Measurements from ENCODE around the gene ADIPOR2.
A peak's percentile ranks its signal among the peaks of the same experiment; 100 is the strongest.
"Not testable (repeated sequence)": the region's sequence is repeated elsewhere in the genome, so short reads cannot be mapped to it uniquely, and the experiment has no call there.

The ADIPOR2 gene

DNA sequence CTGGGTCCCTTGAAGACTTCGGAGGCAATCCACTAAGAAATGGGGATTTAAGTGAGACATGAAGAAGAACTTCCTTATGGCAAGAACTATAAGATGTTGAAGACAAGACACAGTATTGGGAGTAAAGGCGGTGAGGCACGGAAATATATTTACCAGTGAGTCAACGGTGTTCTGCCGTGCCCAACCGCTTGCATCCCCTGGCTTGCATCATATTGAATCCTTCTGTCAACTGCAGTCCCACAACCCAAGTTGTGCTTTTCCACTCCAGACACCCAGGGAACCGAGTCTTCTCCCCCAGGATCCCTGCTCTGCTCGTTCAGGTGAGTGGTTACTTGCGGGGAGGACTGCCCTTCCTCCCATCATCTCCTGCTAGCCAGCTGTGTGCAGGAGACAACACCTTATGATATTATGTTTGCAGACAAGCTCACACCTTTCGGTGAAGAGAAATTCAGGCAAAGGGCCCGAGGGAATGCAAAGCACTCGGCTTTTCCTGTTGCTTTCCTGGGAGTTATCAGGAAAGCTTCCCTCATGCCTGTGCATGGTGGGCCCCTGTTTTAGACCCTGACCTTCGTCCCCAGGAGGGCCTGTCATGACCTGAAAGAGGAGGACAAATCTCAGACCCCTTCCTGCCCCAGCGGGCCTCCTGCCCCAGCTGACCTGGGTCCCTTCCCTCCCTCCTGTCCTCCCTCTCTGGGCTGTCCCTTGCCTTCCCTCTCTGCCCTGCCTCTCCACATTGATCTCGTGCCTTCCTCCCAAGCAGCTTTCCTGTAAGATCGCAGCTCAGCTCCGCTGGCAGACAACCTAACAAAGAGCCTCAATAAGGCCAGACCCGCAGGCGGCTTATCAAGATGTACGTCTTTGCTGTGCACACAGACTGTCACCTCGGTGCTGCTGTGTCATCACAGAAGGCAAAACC is 125.2 kb downstream of the ADIPOR2 start:
- no peak for DNase-seq (ENCODE audit: low spot score)

- no peak for DNase-seq (ENCODE audit: low spot score)
Observed at GRCh38 chr12:1816730-1817348, 126.0 kb downstream of the ADIPOR2 start.

DNA sequence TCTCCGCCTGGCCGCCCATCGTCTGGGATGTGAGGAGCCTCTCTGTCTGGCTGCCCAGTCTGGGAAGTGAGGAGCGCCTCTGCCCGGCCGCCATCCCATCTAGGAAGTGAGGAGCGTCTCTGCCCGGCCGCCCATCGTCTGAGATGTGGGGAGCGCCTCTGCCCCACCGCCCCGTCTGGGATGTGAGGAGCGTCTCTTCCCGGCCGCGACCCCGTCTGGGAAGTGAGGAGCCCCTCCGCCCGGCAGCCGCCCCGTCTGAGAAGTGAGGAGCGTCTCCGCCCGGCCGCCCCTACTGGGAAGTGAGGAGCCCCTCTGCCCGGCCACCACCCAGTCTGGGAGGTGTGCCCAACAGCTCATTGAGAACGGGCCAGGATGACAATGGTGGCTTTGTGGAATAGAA is 127.1 kb downstream of the ADIPOR2 start:
- not testable (repeated sequence) for DNase-seq (ENCODE audit: low spot score)

- DNase-seq (ENCODE audit: low spot score), result no peak
Observed at GRCh38 chr12:1819050-1819449, 128.2 kb downstream of the ADIPOR2 start.

DNA sequence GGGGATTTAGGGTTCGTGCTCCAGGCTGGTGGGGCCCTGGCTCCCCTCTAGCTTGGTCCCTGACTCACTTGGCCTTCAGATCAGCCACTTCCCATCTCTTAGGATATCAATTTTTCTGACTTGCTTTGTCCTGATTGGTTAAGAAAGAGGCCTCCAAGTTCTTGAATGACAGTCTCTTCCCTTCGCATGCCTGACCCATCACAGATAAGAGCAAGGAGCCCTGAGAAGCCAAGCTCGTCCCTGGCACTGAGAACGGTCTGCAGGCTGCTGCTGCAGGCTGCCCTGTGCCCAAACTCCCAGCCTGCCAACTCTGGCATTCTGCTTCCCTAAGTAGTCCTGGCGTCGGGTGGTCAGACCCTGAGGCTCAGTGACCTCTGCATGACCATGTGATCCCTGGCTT is 128.7 kb downstream of the ADIPOR2 start:
- DNase-seq (ENCODE audit: low spot score), result no peak

DNA sequence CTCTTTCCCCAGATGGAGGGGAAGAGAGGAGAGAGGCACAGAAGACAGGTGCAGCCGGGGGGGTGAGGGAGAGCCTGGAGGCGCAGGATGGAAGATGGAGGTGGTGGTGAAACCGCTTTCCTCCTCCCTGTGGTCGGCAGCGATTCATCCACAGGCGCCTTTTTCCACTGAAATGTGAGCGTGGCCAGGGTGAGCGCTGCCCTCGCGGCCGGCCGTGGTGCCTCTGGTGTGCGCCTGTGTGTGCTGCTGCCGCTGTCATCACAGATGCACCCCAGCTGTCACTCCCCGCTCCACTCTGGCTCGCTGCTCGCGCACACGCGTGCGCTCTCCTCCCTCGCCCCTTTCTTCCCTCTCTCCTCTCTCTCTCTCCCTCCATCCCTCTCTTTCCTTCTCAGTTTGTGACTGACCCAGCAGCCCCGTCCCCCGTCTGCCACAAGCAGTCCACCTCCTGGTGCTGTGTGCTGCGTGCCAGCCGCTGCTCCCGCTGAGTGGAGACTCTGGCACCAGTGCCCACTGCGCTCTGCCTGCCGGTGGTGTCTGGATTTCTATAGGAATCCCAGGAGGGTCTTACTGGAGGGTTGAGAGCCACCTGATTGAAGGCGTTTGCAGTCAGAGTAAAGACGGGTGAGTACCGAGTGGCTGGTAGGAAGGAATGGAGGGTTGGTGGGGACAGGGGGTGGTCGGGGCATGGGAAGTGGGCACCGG is 129.5 kb downstream of the ADIPOR2 start, which contains the start of gene LRTM2:
TSS of gene LRTM2 (plus strand) at position 375 of the 705 bp plus-strand sequence. CDS start 7,584 bp downstream, outside the sequence.
- DNase-seq (ENCODE audit: low spot score), result no peak

- DNase-seq (ENCODE audit: low spot score), result no peak
Observed at GRCh38 chr12:1820896-1821291, 130.0 kb downstream of the ADIPOR2 start.

DNA sequence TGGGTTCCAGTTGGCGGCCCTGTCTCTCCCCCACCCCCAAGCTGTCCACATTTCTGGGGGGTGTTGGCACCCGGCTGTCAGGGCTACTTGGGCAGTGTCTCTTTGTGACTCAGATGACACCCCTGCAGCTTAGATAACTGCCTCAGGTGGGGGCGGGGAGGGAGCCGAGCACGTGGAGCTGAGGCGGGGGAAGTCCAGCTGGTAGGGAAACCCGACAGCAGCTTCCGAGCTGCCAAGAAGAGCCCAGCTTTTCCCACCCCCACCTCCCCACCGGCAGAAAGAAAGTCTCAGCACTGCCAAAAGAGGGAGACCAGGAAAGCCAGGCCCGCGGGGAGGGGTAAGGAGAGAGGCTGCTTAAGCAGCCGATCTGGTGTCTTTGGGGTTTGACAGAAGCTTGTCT is 130.9 kb downstream of the ADIPOR2 start:
- no peak for DNase-seq (ENCODE audit: low spot score)

DNA sequence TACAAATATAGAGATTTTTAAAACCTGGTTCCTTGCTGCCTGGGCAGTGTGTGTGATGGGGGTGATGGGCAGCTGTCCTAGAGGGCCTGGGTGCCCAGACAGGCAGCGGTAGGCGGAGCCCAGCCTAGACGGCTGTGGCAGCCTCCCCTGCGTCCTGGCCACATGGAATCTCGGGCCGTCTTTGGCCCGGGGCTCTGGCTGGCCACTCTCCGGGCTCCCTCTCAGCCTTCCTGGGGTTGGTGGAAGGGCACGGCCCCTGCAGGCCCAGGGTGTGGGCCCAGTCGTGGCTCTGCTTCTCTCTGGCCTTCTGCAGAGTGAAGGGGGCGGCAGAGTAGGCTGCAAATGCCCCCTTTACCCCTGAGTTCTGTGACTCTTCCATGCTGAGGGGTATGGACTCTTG is 131.8 kb downstream of the ADIPOR2 start:
- no peak for DNase-seq (ENCODE audit: low spot score)

- no peak for DNase-seq (ENCODE audit: low spot score)
Observed at GRCh38 chr12:1823237-1823636, 132.4 kb downstream of the ADIPOR2 start.

GRCh38 chr12:1825382-1826102 is 134.7 kb downstream of the ADIPOR2 start:
- no peak for DNase-seq (ENCODE audit: low spot score)

DNA sequence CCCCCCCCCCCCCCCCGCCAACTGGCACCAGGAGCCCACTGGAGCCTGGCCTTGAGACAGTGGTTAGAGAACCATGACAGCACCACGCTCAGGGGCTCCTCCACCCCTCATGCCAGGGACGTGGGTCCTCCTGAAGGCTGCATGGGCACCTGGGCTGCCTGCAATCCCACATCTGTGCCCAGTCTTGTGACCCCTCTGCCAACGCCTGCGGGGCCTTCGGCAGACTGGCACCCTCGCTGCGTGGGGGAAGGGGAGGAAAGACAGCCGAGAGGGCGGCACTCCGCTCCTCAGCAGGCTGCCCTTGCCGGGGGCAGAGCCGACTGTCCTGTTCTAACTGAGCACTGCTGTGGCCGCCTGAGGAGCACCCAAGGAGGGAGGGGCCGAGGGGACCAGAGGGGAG is 135.5 kb downstream of the ADIPOR2 start:
- no peak for DNase-seq (ENCODE audit: low spot score)

DNA sequence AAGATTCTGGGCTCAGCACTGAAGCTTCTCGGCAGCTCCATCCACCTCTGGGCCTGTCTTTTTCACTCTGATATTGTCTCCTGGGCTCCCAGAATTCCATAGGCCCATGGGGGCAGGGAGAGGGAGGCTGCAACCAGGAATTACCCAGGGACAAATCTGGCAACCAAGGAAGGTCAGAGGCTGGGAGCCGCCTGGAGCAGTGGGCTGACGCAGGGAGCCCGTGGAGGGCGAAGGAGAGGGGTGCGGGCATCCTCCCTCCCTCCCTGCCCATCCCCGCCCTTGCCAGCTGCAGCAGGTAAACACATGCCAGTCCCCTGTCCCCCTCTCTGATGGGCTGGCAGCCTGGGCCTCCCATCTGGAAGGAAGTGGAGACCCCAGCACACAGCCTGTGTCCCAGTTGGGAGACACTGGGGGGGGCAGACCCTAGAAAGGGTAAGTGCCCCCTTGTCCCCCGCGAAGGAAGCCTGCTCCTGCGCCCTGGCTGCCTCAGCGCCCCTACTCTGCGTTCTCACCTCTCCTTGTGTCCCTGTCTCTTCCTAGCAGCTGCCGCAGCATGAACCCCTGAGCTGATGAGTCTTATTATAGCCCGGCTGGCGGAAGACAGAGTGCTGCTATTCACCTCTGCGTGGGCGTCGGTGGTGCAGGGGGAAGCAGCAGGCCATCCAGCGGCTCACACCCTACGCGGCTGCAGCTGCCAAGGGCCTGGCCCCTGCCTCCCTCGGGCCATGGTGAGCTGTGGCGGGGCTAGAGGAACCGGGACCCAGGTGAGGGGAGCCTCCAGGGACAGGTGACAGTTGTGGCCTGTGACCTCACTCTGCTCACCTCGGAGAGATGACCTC is 136.2 kb downstream of the ADIPOR2 start:
- DNase-seq (ENCODE audit: low spot score), result no peak

DNA sequence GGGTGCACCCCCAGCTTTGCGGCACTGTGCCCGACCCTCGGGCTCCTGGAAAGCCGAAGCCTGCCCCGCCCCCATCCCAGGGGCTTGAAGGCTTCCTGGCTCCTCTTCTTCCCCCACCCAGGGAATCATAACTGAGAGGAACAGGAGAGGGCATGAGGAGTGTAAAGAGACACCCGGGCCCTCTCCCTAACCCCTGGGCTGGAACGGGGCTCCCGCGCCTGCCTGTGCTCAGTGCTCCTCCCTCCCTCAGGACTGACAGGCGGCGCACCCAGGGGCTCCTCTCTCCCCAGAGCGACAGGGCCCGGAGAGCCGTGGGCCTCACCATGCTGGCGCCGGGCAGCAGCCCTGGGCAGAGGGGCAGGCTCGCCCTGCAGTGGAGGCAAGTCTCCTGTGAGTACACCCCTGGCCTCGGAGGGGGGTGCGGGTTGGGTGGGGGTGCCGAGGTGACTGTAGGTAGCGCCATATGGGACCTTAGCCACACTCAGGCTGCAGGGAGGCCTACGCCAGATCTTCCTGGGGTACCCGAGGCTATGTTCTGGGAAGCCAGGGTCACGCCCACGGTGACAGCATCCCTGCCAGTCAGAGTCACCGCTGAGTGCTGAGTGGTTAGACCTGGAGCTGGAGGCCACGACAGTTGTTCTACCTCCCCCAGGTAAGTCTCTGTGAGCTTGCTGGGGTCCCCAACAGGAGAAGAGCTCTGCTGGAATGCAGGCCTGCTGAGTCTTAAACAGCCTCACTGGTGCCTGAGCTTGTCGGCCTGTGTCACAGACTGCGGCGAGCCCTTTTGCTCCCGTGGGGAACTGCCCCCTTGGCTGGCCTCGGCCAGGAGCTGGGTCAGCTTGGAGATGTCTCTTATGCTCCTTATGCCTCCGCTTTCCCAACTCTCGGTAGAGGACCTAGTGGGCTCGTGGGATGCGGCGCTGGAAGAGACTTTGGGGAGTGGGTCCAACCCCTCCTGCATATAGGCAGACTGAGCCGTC is 137.2 kb downstream of the ADIPOR2 start:
- DNase-seq (ENCODE audit: low spot score), result no peak

GRCh38 chr12:1828856-1829255 is 138.0 kb downstream of the ADIPOR2 start:
- no peak for DNase-seq (ENCODE audit: low spot score)

DNA sequence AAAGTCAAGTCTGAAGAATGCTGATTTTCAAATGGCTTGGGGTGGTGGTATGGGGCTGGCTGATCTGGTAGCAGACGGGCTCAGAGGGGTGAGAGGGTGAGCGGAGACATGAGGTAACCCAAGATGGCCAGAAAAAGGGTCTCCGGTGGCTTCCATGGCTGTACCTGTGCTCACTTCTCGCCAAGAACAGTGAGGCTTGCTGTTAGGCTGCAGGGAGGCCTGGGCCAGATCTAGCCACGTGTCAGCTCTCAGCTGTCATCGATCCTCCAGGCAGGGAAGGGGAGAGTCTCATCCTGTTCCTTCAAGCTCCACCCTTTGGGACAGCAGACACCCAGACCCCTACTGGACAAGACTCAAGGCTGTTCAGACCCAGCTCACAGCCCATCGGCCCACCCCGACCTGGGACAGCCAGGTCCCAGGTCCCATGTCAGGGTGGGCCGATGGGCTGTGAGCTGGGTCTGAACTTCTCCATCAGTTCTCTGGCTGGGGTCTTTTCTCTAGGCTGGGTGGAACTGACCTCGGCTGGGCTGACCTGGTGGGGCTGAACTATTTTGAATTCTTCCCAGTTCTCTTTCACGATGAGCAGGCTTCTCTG is 138.5 kb downstream of the ADIPOR2 start:
- DNase-seq (ENCODE audit: low spot score), result no peak

DNA sequence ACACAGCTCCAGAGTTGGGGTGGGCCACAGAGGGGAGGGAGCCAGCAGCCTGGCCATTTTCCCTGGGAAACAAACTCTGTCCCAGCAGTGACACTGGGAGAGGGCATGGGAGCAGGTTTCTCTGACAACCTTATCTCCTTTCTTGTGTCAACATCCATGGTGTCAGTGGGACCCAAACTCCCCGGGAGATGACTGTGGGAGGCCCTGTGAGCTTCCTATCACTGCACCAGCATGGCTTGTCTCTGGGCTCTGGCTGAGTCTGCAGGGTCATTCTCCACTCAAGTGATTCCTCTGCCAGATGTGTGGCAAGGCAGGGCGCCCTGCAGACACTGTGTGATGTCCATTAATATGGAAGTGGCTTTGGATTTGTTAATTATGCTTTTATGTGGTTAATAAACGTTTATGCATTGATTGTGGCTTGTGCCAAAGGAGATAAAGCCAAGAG is 139.6 kb downstream of the ADIPOR2 start:
- DNase-seq (ENCODE audit: low spot score), result no peak

GRCh38 chr12:1830981-1831963 is 140.4 kb downstream of the ADIPOR2 start:
- peak; percentile 87 for DNase-seq (ENCODE audit: low spot score)

Measured in AG08396 (cell line).